Measurements from ENCODE around the gene HDX.
"Not testable (repeated sequence)": the region's sequence is repeated elsewhere in the genome, so short reads cannot be mapped to it uniquely, and the experiment has no call there.

HDX gene

DNA sequence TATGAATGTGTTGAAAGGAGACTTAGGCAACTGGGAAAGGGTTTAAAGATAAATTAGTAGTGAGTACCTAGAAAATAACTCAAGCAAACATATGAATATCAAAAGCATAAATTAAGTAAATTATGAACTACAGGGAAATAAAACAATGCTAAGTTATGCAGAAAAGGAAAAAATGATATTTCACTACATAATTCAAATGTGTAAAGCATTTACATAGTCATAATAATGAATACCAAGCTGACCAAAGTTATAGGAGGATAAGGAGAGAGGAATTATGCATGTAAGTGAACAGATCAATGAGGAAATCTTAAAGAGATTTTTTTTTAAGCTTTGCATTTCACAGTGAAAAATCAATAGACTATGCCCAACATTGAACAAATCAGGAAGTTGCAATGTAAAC, 145.0 kb downstream of the HDX start:
- DNase-seq = no peak
- intact Hi-C loops (cut with DNase I) = no loop called here

DNA sequence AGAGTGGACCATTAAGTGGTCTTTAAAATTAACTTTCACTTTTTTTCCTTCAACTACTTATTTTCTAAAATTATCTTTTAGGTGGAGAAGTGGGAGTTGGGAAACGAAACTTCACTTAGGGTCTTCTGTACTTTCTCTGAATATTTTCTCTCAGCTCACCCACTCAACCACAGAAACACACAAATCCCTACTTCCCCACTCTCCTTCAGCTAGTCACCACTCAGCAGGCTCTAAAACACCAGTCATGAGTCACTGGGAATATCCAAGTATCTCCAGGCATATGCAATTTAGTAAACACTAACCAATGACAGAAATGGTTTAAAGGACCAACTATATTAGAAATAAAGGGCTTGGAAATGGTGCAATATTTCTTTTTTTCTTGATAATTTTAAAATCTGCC, 161.3 kb downstream of the HDX start:
- intact Hi-C loops (cut with DNase I) = no loop called here
- DNase-seq = no peak

DNA sequence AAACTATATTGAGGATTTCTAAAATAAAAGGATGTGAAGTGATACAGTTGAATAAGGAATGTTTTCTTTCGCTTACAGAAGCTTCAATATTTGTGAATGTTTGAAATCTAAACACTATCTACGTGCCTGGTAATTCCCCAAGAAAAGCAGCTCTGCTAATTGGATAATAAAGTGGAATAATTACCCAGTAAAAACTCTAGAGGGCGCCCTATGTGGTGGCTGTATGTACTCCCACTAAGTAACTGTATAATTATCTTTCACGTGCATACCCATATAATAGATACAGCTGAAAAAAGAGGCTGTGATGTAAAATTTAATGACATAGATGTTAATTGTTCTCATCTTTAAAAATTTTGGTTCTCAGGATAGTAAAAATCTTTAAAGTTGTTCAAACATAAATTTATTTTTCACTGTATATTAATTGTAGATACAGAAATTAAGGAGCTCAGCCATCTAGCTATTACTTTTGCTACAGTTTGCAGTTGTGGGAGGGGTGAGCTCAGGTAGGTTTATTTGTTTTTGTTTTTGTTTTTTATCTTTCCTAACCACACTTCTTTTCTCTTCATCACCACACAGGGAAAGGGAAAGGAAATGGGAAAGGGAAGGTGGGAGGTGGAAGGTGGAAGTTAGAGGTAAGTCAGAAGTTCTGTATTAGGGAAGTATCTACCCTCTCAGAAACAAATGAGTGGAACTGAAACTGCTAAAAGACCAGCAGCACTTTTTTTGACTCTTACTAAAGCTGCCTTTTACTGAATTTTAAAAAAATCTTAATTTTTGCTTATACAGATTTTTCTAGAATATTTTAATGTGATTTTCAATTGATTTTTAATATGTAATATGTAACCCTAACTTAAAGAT, 162.5 kb downstream of the HDX start:
- intact Hi-C loops (cut with DNase I) = no loop called here
- peak in 2 of 42 donors; percentile 0 to 1 for DNase-seq

DNA sequence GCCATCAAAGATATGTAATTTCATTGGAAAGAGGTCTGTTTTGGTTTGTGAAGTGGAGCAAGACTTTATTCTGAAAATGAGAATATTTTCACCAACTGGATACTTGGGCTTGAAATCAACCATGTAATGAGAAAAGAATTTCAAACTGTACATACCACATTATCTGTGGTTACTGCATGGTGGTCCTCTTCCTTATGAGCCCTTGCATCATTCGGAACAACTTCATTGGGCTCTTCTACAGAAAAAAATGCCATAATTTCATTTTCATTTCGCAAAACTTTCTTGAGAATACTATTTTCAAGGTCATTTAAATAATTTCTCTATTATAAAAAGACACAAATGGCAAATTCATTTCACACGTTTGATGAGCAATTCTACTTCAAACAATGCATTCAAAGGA, 165.6 kb downstream of the HDX start:
- intact Hi-C loops (cut with DNase I) = no loop called here
- no peak for DNase-seq

DNA sequence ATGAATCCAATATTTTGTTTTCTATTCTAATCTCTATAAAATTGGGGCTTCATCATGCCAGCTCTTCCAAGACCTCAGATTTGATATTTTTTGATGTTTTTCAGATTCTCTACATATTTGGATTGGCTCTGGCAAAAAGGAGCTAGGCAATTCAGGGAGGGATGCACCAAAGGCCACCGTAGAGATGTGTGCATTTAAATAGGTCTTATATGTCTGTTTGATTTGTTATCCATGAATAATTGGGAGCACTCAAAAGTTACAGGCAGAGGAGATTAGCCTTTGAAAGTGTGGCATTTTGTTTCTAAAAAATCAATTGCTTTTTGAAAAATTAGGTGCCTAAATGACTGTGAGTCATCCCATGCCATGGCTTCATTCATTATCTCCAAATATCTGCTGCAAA, 167.1 kb downstream of the HDX start:
- intact Hi-C loops (cut with DNase I) = no loop called here
- no peak for DNase-seq

DNA sequence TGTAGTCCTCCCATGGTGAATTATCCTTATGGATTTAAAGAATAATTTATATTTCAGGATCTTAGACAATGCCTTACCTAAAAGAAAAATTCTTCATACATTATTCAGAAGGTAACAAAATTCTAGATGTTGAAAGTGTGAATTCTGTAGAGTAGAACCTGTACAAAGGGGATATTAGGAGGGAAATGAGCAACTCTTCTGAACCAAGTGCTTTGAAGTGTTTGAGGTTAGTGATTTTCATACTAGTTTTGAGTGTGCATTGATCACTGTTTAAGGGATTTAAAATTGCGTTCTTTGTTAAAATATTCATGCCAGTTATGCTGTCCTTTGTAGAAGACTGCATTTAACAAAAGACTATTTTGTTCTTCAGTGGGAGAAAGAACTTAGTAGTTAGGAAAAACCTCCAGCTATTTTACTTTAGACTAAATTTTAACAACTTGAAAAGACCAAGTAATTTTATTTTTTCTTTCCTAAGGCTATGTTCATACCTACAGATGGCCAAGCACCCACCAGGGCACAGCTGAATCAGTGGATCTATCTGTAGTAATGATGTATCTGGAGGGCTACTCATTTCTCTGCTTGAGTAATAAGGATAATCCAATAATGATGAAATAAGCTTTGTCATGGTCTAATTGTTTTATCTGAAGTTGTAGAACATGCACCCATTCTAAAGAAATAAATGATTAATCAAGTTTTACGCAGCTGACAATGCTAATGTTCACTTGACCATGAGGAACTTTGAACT, 180.0 kb downstream of the HDX start:
- no peak for DNase-seq
- intact Hi-C loops (cut with DNase I) = no loop called here

DNA sequence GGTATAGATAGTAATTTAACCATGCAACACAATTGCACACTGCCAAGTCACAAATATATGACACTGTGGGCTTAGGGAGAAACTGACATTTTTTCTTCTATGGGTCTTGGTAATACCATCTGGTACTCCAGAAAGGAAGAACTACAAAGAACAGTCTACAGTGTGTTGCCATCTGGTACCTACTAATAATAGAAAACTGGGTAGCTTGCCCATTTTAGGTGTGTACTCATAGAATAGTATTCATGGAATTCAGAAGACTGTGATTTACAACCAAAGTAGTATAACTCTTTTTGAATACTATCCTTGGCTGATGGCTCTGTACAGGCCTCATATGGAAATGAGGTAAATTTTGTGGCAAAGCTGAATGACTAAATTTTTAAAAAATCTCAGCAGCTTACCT, 181.6 kb downstream of the HDX start:
- intact Hi-C loops (cut with DNase I) = no loop called here
- DNase-seq = no peak

DNA sequence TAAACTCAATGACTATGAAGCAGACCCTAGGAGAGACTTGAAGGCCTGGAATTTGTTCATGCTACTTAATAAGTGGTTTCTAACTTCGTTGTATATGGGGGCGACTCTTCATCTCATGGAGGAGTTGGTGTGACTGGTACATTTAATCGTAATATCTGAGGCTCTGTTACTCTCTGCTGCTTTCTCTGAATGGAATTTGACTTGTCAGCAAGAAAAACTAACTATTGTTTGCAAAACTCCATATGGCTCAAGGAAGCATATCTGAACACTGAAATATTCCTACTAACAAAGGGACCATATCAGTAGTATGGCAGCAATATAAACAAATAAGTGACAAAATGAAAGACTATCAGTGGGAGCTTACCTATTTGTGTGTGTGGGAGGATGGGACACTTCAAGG, 182.2 kb downstream of the HDX start:
- no peak for DNase-seq
- intact Hi-C loops (cut with DNase I) = no loop called here

DNA sequence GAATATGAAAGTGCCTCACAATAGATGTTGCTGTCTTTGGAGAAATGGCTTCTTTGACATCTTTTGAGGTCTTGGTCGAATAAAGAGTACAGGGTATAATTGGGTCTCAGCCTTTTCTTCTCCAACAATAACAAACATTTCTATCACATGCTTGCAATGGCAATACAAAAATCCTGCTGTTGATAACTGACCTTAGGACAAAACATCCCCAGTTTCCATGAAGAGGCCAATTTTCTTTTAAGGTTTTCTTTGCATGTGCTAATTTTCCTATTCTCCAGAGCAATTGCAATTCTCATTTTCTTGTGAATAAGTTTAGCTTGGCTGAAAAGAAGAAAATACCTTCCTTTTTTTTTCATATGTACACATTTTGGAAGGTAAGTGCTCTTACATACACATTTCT, 183.6 kb downstream of the HDX start:
- no peak for DNase-seq
- intact Hi-C loops (cut with DNase I) = no loop called here

DNA sequence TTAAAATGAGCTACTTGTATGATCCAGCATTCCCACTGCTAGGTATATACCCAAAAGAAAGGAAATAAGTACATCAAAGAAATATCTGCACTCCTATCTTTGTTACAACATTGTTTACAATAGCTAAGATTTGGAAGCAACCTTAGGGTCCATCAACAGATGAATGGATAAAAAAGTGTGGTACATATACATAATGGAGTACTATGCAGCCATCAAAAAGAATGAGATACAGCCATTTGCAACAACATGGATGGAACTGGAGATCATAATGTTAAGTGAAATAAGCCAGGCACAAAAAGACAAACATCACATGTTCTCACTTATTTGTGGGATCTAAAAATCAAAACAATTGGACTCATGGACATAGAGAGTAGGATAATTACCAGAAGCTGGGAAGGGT, 186.3 kb downstream of the HDX start:
- DNase-seq; intact Hi-C loops (cut with DNase I): not testable (repeated sequence)
